Trophoblast cell (in vitro differentiated cells and primary cell): Measurements from ENCODE around the gene CCNK.

Source experiments
- DNase-seq, 2 donors: peaks; one replicate each; pipeline ENCODE4 v3.0.0-alpha.2; 2016
- H2AFZ ChIP-seq: 2 replicates; pipeline ENCODE4 v1.6.1; 2013; ENCODE audit warnings: low read length, moderate library complexity, mild to moderate bottlenecking; ENCODE audit not compliant: insufficient read depth, poor library complexity
- H2AK5ac ChIP-seq: 2 replicates; pipeline ENCODE4 v1.6.1; 2013; ENCODE audit warnings: mild to moderate bottlenecking, low read length
- H2BK120ac ChIP-seq: 2 replicates; pipeline ENCODE4 v1.6.1; 2013; ENCODE audit warnings: low read length, mild to moderate bottlenecking, moderate library complexity; ENCODE audit not compliant: insufficient read depth, poor library complexity
- H2BK12ac ChIP-seq: 2 replicates; pipeline ENCODE4 v1.6.1; 2013; ENCODE audit warnings: mild to moderate bottlenecking, low read length, moderate library complexity
- H2BK5ac ChIP-seq: 2 replicates; pipeline ENCODE4 v1.6.1; 2013; ENCODE audit warnings: low read length, low read depth, moderate library complexity, mild to moderate bottlenecking; ENCODE audit not compliant: poor library complexity
- H3K14ac ChIP-seq: 2 replicates; pipeline ENCODE4 v1.6.1; 2013; ENCODE audit warnings: mild to moderate bottlenecking, low read length
- H3K18ac ChIP-seq: 2 replicates; pipeline ENCODE4 v1.6.1; 2013; ENCODE audit warnings: mild to moderate bottlenecking, low read length
- H3K23ac ChIP-seq: 2 replicates; pipeline ENCODE4 v1.6.1; 2013; ENCODE audit warnings: low read length
- H3K27ac ChIP-seq: 2 replicates; pipeline ENCODE4 v1.5.1; 2013; ENCODE audit warnings: low read depth, mild to moderate bottlenecking, inconsistent platforms, low read length, moderate library complexity
- H3K27me3 ChIP-seq: 2 replicates; pipeline ENCODE4 v1.6.1; 2013; ENCODE audit warnings: inconsistent platforms, mild to moderate bottlenecking, low read length, moderate library complexity; ENCODE audit not compliant: insufficient read depth
- H3K36me3 ChIP-seq, 2 experiments: 1 replicate in 1 of 2; 2 replicates in 1 of 2; pipeline ENCODE4 v1.6.1; 2013; ENCODE audit warnings: low read length in 2 of 2, mild to moderate bottlenecking in 2 of 2, moderate library complexity in 1 of 2; ENCODE audit not compliant: insufficient read depth in 2 of 2, control insufficient read depth in 1 of 2
- H3K4ac ChIP-seq: 2 replicates; pipeline ENCODE4 v1.6.1; 2013; ENCODE audit warnings: low read depth, mild to moderate bottlenecking, low read length, moderate library complexity
- H3K4me1 ChIP-seq, 2 experiments: 1 replicate in 1 of 2; 2 replicates in 1 of 2; pipeline ENCODE4 v1.6.1; 2013; ENCODE audit warnings: low read length in 2 of 2, mild to moderate bottlenecking in 2 of 2, moderate library complexity in 1 of 2; ENCODE audit not compliant: insufficient read depth in 2 of 2, control insufficient read depth in 1 of 2
- H3K4me2 ChIP-seq: 2 replicates; pipeline ENCODE4 v1.6.1; 2013; ENCODE audit warnings: inconsistent platforms, mild to moderate bottlenecking, low read length, moderate library complexity
- H3K4me3 ChIP-seq: 2 replicates; pipeline ENCODE4 v1.5.1; 2013; ENCODE audit warnings: mild to moderate bottlenecking, low read depth, low read length, inconsistent platforms
- H3K79me1 ChIP-seq: one replicate; pipeline ENCODE4 v1.6.1; 2013; ENCODE audit warnings: low read length
- H3K79me2 ChIP-seq: 2 replicates; pipeline ENCODE4 v1.6.1; 2013; ENCODE audit warnings: low read length, mild to moderate bottlenecking; ENCODE audit not compliant: control insufficient read depth, insufficient read depth, poor library complexity
- H3K9ac ChIP-seq: 2 replicates; pipeline ENCODE4 v1.6.1; 2013; ENCODE audit warnings: mild to moderate bottlenecking, low read length
- H3K9me3 ChIP-seq: 2 replicates; pipeline ENCODE4 v1.6.1; 2013; ENCODE audit warnings: low read depth, mild to moderate bottlenecking, control low read depth, inconsistent platforms, low read length; ENCODE audit not compliant: insufficient read depth
- H4K12ac ChIP-seq: 2 replicates; pipeline ENCODE4 v1.6.1; 2013; ENCODE audit warnings: low read depth, mild to moderate bottlenecking, low read length, moderate library complexity
- H4K8ac ChIP-seq: 2 replicates; pipeline ENCODE4 v1.6.1; 2013; ENCODE audit warnings: low read depth, mild to moderate bottlenecking, low read length, moderate library complexity
- H4K91ac ChIP-seq: one replicate; pipeline ENCODE4 v1.6.1; 2013; ENCODE audit warnings: low read depth, mild to moderate bottlenecking, low read length, moderate library complexity
- WGBS: extraction: QIAGEN DNeasy Blood & Tissue Kit; methylation state at CpG from one replicate; pipeline ENCODE4 v1.1.7; 2013; ENCODE audit warnings: missing lambda C conversion rate; ENCODE audit not compliant: insufficient read length, insufficient coverage; ENCODE audit errors: extremely low coverage; 5-methylcytosine and 5-hydroxymethylcytosine counted together

Gene CCNK

GRCh38 chr14:99548871-99549515 lies 67.8 kb downstream of the CCNK start:
- Histone ChIP-seq H3K4me2 (no peak overlapping the region), H3K4ac (no peak overlapping the region), H4K8ac (no peak overlapping the region), H2BK120ac (no peak overlapping the region), H3K9ac (no peak overlapping the region), H3K79me2 (no peaks in the 10 kb centered on the region), H4K12ac (no peak overlapping the region), H3K9me3 (peaks cover 1% of the 10 kb centered on the region), H2AK5ac (no peak overlapping the region), H3K4me1 (peaks cover 0 to 2% of the 10 kb centered on the region in 2 experiments), H4K91ac (no peak overlapping the region), H3K14ac (no peak overlapping the region), H3K18ac (no peak overlapping the region), H3K23ac (no peak overlapping the region), H2BK5ac (no peak overlapping the region), H3K27ac (no peak overlapping the region), H2AFZ (no peak overlapping the region), H3K36me3 (no peaks in the 10 kb centered on the region), H3K4me3 (no peak overlapping the region), H3K79me1 (no peaks in the 10 kb centered on the region), H2BK12ac (no peak overlapping the region), H3K27me3 (no peaks in the 10 kb centered on the region)
- DNase-seq = no peak
- WGBS = no CpG with 5 or more reads among the region's 10 CpGs

- Histone ChIP-seq H3K14ac (no peak overlapping the region), H3K27ac (no peak overlapping the region), H3K27me3 (no peaks in the 10 kb centered on the region), H2AK5ac (no peak overlapping the region), H3K4me3 (no peak overlapping the region), H3K36me3 (no peaks in the 10 kb centered on the region), H3K4me2 (no peak overlapping the region), H4K12ac (no peak overlapping the region), H3K4me1 (peaks cover 0 to 2% of the 10 kb centered on the region in 2 experiments), H2BK120ac (no peak overlapping the region), H4K91ac (no peak overlapping the region), H3K23ac (no peak overlapping the region), H3K9me3 (peaks cover 1% of the 10 kb centered on the region), H3K79me2 (no peaks in the 10 kb centered on the region), H2BK12ac (no peak overlapping the region), H3K18ac (no peak overlapping the region), H4K8ac (no peak overlapping the region), H3K9ac (no peak overlapping the region), H2AFZ (no peak overlapping the region), H3K4ac (no peak overlapping the region), H3K79me1 (no peaks in the 10 kb centered on the region), H2BK5ac (no peak overlapping the region)
- peak; percentile 42 to 59 for DNase-seq
- no CpG with 5 or more reads among the region's 10 CpGs for WGBS
Observed at GRCh38 chr14:99549684-99550083, 68.5 kb downstream of the CCNK start.

- H3K4me1 ChIP-seq = peaks cover 2 to 4% of the 10 kb centered on the region in 2 experiments
- H3K4me3 ChIP-seq = no peak overlapping the region
- no peaks in the 10 kb centered on the region for H3K36me3 ChIP-seq
- no CpG with 5 or more reads among the region's 11 CpGs for WGBS
- no peak for DNase-seq
- no peaks in the 10 kb centered on the region for H3K79me2 ChIP-seq
- no peak overlapping the region for H2BK12ac ChIP-seq
- no peak overlapping the region for H2AFZ ChIP-seq
- no peak overlapping the region for H3K27ac ChIP-seq
- peaks cover 1% of the 10 kb centered on the region for H3K9me3 ChIP-seq
- no peak overlapping the region for H4K91ac ChIP-seq
- no peak overlapping the region for H2BK5ac ChIP-seq
- no peak overlapping the region for H3K14ac ChIP-seq
- H3K4me2 ChIP-seq = no peak overlapping the region
- H4K8ac ChIP-seq = no peak overlapping the region
- no peak overlapping the region for H4K12ac ChIP-seq
- no peaks in the 10 kb centered on the region for H3K27me3 ChIP-seq
- no peak overlapping the region for H2BK120ac ChIP-seq
- H3K79me1 ChIP-seq = no peaks in the 10 kb centered on the region
- no peak overlapping the region for H2AK5ac ChIP-seq
- H3K23ac ChIP-seq = no peak overlapping the region
- no peak overlapping the region for H3K9ac ChIP-seq
- H3K4ac ChIP-seq = no peak overlapping the region
- H3K18ac ChIP-seq = no peak overlapping the region
Observed at GRCh38 chr14:99550387-99550992, 69.3 kb downstream of the CCNK start.

- H2BK120ac ChIP-seq = no peak overlapping the region
- H3K79me1 ChIP-seq = no peaks in the 10 kb centered on the region
- no peak for DNase-seq
- peaks cover 1% of the 10 kb centered on the region for H3K9me3 ChIP-seq
- H2BK5ac ChIP-seq = no peak overlapping the region
- H3K27ac ChIP-seq = no peak overlapping the region
- H2AK5ac ChIP-seq = no peak overlapping the region
- H3K4me2 ChIP-seq = no peak overlapping the region
- WGBS = no CpG with 5 or more reads among the region's 11 CpGs
- no peak overlapping the region for H3K9ac ChIP-seq
- no peak overlapping the region for H3K4me3 ChIP-seq
- H3K27me3 ChIP-seq = no peaks in the 10 kb centered on the region
- H4K12ac ChIP-seq = no peak overlapping the region
- peak overlapping the region; percentile 0 for H3K23ac ChIP-seq
- no peak overlapping the region for H4K91ac ChIP-seq
- no peaks in the 10 kb centered on the region for H3K79me2 ChIP-seq
- peaks cover 2 to 4% of the 10 kb centered on the region in 2 experiments for H3K4me1 ChIP-seq
- H2AFZ ChIP-seq = no peak overlapping the region
- no peak overlapping the region for H4K8ac ChIP-seq
- no peak overlapping the region for H3K14ac ChIP-seq
- no peaks in the 10 kb centered on the region for H3K36me3 ChIP-seq
- H3K4ac ChIP-seq = peak overlapping the region; percentile 52
- peak overlapping the region; percentile 34 for H3K18ac ChIP-seq
- no peak overlapping the region for H2BK12ac ChIP-seq
Observed at GRCh38 chr14:99551034-99551922, 70.1 kb downstream of the CCNK start.
